ENCODE measurements around the gene UMODL1. TPM values are rescaled to one million over a fixed set of nuclear protein-coding genes. Genes with fewer than 3 reads are reported as not detected.
"Not testable (repeated sequence)": the region's sequence is repeated elsewhere in the genome, so short reads cannot be mapped to it uniquely, and the experiment has no call there.

UMODL1 gene
- total RNA-seq, 6 donors from 2014 or later, result 0.07 to 6.3 (median 0.59) TPM; not detected in 1

GRCh38 chr21:42179316-42179715 lies 108.2 kb downstream of the UMODL1 start:
- Histone ChIP-seq H3K9me3 (no peaks in the 10 kb centered on the region), H3K4me3 (no peak overlapping the region), H3K4me1 (peaks cover 0 to 3% (median 0%) of the 10 kb centered on the region in 4 donors), H3K36me3 (no peaks in the 10 kb centered on the region), H3K27ac (no peak overlapping the region), H3K27me3 (no peaks in the 10 kb centered on the region)
- ATAC-seq (ENCODE audit: low FRiP score in 2 of 2), result no peak
- TF ChIP-seq POLR2A (IDR thresholded peaks at IDR 0.05), result no peak
- no peak for TF ChIP-seq EP300 (IDR thresholded peaks at IDR 0.05)
- DNase-seq, result no peak
- WGBS, 2 donors, result 68 to 82% methylated on average over 3 of the region's 3 CpGs

- not testable (repeated sequence) for DNase-seq; ATAC-seq (ENCODE audit: low FRiP score in 2 of 2)
- WGBS, 2 donors, result 89 to 100% methylated on average over 3 of the region's 3 CpGs
Observed at GRCh38 chr21:42180001-42180400, 108.9 kb downstream of the UMODL1 start.

DNA sequence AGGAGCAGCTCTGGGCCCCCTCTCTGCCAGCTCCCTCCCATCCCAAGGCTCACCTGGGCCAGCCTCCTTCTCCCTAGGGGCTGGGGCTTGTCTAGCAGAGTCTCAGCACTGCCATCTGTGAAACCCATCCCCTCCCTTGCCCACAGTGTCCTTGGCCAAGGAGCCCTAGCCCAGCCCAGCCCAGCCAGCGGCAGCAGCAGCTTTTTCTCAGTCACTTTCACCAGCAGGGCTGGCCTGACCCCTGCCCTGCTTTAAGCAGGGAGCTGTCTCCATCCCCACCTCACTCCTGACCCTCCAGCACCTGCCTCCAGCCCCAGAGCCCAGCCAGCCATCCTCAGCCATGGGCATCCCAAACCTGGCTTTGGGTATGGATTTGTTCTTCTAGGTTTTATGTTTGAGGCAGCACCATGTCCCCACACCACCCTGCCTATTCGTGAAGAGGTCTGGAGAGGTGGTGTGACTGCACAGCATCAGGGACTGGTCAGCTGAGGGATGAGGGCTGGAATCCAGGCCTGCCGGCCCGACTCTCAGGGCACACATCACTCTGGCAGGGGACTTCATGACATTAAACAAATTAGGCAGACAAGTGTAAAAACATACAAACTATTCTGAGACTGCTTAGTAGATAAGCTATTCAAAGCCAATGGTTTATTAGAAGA lies 111.7 kb downstream of the UMODL1 start:
- TF ChIP-seq CTCF (IDR thresholded peaks at IDR 0.05) (no peak), EP300 (IDR thresholded peaks at IDR 0.05) (no peak), POLR2A (IDR thresholded peaks at IDR 0.05) (no peak), POLR2AphosphoS5 (IDR thresholded peaks at IDR 0.05) (no peak)
- DNase-seq (no peak), ATAC-seq (ENCODE audit: low FRiP score in 2 of 2) (peak in 1 of 2 donors; percentile 42)
- Histone ChIP-seq H3K27ac (no peak overlapping the region), H3K4me1 (peaks cover 4 to 14% (median 4%) of the 10 kb centered on the region in 4 donors), H3K27me3 (no peaks in the 10 kb centered on the region), H3K9me3 (no peaks in the 10 kb centered on the region), H3K4me3 (no peak overlapping the region), H3K36me3 (no peaks in the 10 kb centered on the region)
- 69 to 94% methylated on average over 3 to 4 of the region's 4 CpGs for WGBS, 2 donors

More at GRCh38 chr21:42180001-42180400, 108.9 kb downstream of the UMODL1 start:
- not testable (repeated sequence) for H3K27ac ChIP-seq, H3K4me1 ChIP-seq, H3K36me3 ChIP-seq, H3K27me3 ChIP-seq, H3K9me3 ChIP-seq, H3K4me3 ChIP-seq

DNA sequence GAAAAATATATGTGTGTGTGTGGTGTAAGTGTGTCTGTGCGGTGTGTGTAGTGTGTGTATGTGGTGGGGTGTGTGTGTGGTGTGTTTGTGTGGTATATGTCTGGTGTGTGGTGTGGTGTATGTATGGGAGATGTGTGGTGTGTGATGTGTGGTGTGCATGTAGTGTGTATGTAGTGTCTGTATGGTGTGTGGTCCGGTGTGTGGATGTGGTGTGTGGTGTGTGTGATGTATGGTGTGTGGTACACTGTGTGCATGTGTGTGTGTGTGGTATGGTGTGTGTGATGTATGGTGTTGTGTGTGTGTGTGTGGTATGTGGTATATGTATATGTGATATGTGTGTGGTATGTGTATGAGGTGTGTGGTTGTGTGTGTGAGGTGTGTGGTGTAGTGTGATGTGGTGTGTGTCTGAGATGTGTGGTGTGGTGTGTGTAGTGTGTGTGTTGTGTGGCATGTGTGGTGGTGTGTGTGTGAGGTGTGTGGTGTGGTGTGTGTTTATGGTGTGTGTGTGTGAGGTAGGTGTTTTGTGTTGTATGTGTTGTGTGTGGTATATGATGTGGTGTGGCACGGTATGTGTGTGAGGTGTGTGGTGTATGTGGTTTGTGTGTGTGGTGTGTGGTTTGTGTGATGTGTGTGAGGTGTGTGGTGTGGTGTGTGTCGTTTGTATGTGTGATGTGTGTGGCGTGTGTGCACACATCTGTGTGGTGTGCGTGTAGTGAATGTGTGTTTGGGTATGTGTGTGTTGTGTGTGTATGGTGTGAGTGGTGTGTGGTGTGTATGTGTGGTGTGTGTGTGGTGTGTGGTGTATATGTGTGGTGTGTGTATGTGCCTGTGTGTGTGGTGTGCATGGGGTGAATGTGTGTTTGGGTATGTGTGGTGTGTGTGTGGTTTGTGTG lies 112.5 kb downstream of the UMODL1 start:
- no peaks in the 10 kb centered on the region for H3K36me3 ChIP-seq
- DNase-seq (no peak), ATAC-seq (ENCODE audit: low FRiP score in 2 of 2) (peak in 1 of 2 donors; percentile 34)
- no peak for TF ChIP-seq POLR2AphosphoS5 (IDR thresholded peaks at IDR 0.05)
- TF ChIP-seq CTCF (IDR thresholded peaks at IDR 0.05), result no peak
- no peak for TF ChIP-seq EP300 (IDR thresholded peaks at IDR 0.05)
- TF ChIP-seq POLR2A (IDR thresholded peaks at IDR 0.05), result no peak
- peaks cover 6 to 21% (median 12%) of the 10 kb centered on the region in 4 donors for H3K4me1 ChIP-seq
- H3K4me3 ChIP-seq, result no peak overlapping the region
- 95 to 97% methylated on average over 6 of the region's 6 CpGs for WGBS, 2 donors
- H3K9me3 ChIP-seq, result no peaks in the 10 kb centered on the region
- no peak overlapping the region for H3K27ac ChIP-seq
- no peaks in the 10 kb centered on the region for H3K27me3 ChIP-seq

GRCh38 chr21:42186591-42186990 lies 115.5 kb downstream of the UMODL1 start:
- Histone ChIP-seq H3K4me3 (no peak overlapping the region), H3K9me3 (no peaks in the 10 kb centered on the region), H3K36me3 (no peaks in the 10 kb centered on the region), H3K4me1 (peaks cover 15 to 39% (median 22%) of the 10 kb centered on the region in 4 donors), H3K27me3 (no peaks in the 10 kb centered on the region), H3K27ac (peak overlapping the region in 1 of 4 donors; percentile 44)
- TF ChIP-seq CTCF (IDR thresholded peaks at IDR 0.05) (no peak), EP300 (IDR thresholded peaks at IDR 0.05) (no peak), POLR2AphosphoS5 (IDR thresholded peaks at IDR 0.05) (no peak), POLR2A (IDR thresholded peaks at IDR 0.05) (no peak)
- WGBS, 2 donors, result 78 to 80% methylated on average over 2 of the region's 2 CpGs
- ATAC-seq (ENCODE audit: low FRiP score in 2 of 2) (no peak), DNase-seq (no peak)
